Stimulated activated CD8-positive, alpha-beta memory T cell treated with anti-CD3 and anti-CD28 coated beads, Interleukin-12 subunit alpha, Interleukin-12 subunit beta, amount 100 ng/mL, for 24 hours (primary cell): ENCODE data around the gene HELB.

Source experiments
- DNase-seq: peaks from one replicate; pipeline ENCODE4 v3.0.0-alpha.2; 2020; ENCODE audit errors: extremely low read depth

HELB gene

GRCh38 chr12:66365718-66366490, 63.6 kb downstream of the HELB start:
- DNase-seq: no peak

GRCh38 chr12:66367015-66367667, 64.8 kb downstream of the HELB start:
- DNase-seq: no peak

- DNase-seq: no peak
These were observed 69.7 kb downstream of the HELB start for GRCh38 chr12:66371982-66372381.

GRCh38 chr12:66375560-66375959, 73.3 kb downstream of the HELB start:
- DNase-seq: no peak

DNA sequence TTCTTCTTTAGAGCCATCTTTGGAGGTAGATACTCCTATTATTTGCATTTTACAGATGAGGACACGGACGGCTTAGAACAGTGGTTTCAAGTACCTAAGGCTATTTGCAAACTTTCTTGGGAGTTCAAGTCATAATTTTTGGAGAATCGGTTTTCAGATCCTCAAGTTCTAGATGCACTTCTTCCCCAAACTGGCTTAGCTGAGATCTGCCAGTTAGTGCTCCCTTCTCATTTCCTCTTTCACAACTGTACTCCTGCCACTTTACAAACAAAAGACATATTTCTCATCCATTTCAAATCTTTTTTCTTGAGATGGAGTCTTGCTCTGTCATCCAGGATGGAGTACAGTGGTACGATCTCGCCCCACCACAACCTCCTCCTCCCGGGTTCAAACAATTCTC, 77.3 kb downstream of the HELB start:
- DNase-seq: no peak

GRCh38 chr12:66380769-66381535, 78.7 kb downstream of the HELB start:
- DNase-seq: no peak

GRCh38 chr12:66387117-66387516, 84.8 kb downstream of the HELB start:
- no peak for DNase-seq
